Endodermal cell (in vitro differentiated cells): ENCODE measurements around the gene ADCYAP1R1. TPM values are rescaled to one million over a fixed set of nuclear protein-coding genes. Genes with fewer than 3 reads are reported as not detected.
A peak's percentile ranks its signal among the peaks of the same experiment; 100 is the strongest.

Experiments
- DNase-seq: peaks from one replicate; pipeline ENCODE4 v3.0.0-alpha.2; 2017
- H3K27ac ChIP-seq: 2 replicates; pipeline ENCODE4 v1.5.1; 2013; ENCODE audit warnings: mild to moderate bottlenecking, low read depth, low read length, moderate library complexity
- H3K27me3 ChIP-seq: 2 replicates; pipeline ENCODE4 v1.6.1; 2013; ENCODE audit warnings: mild to moderate bottlenecking, low read length, moderate library complexity; ENCODE audit not compliant: insufficient read depth, control insufficient read depth, poor library complexity, severe bottlenecking
- H3K36me3 ChIP-seq: 2 replicates; pipeline ENCODE4 v1.7.0; 2013; ENCODE audit warnings: mild to moderate bottlenecking, low read length, moderate library complexity; ENCODE audit not compliant: control insufficient read depth, insufficient read depth
- H3K4me1 ChIP-seq: one replicate; pipeline ENCODE4 v1.7.0; 2013; ENCODE audit warnings: low read length; ENCODE audit not compliant: control insufficient read depth, insufficient read depth
- H3K4me3 ChIP-seq: 2 replicates; pipeline ENCODE4 v1.5.1; 2013; ENCODE audit warnings: mild to moderate bottlenecking, low read length, moderate library complexity
- H3K9ac ChIP-seq: 2 replicates; pipeline ENCODE4 v1.6.1; 2013; ENCODE audit warnings: mild to moderate bottlenecking, low read length, moderate library complexity; ENCODE audit not compliant: poor library complexity, severe bottlenecking; ENCODE audit errors: extremely low read depth
- H3K9me3 ChIP-seq: 2 replicates; pipeline ENCODE4 v1.6.1; 2013; ENCODE audit warnings: mild to moderate bottlenecking, low read length, moderate library complexity; ENCODE audit not compliant: control insufficient read depth
- H3K27ac Mint-ChIP-seq: 2 replicates; pipeline ENCODE4 v1.8.0; 2020; ENCODE audit warnings: mixed read lengths
- H3K27me3 Mint-ChIP-seq: 2 replicates; pipeline ENCODE4 v1.8.0; 2021; ENCODE audit warnings: mild to moderate bottlenecking, mixed read lengths; ENCODE audit not compliant: insufficient read depth
- H3K36me3 Mint-ChIP-seq: 2 replicates; pipeline ENCODE4 v1.8.0; 2020; ENCODE audit warnings: low read depth, mixed read lengths
- H3K4me1 Mint-ChIP-seq: 2 replicates; pipeline ENCODE4 v1.8.0; 2020; ENCODE audit warnings: mixed read lengths
- H3K4me3 Mint-ChIP-seq: 2 replicates; pipeline ENCODE4 v1.8.0; 2020; ENCODE audit warnings: mild to moderate bottlenecking, moderate library complexity, mixed read lengths
- H3K9me3 Mint-ChIP-seq: 2 replicates; pipeline ENCODE4 v1.8.0; 2020; ENCODE audit warnings: mild to moderate bottlenecking, mixed read lengths
- CTCF ChIP-seq: fragments of 200-600 bp; sonication (generic); conservative IDR thresholded peaks from 2 replicates; pipeline ENCODE4 v1.5.0; 2021; ENCODE audit warnings: antibody characterized with exemption, mild to moderate bottlenecking
- WGBS, 2 experiments: methylation state at CpG; one replicate each; pipeline versions ENCODE4 v1.1.5 to v1.1.7; 2013; ENCODE audit warnings: missing lambda C conversion rate in 2 of 2, mixed read lengths in 1 of 2; ENCODE audit not compliant: insufficient coverage in 1 of 2, insufficient read length in 1 of 2; 5-methylcytosine and 5-hydroxymethylcytosine counted together
- total RNA-seq, 2 donors: library from RNA; stranded (reverse); fragmentation: NEBNext Ultra II Directional in 1 of 2; extraction: Animal tissue kit (Norgen Biotek cat#: 25700) in 1 of 2; gene quantifications; 2 replicates in 1 of 2; 3 replicates in 1 of 2; pipeline ENCODE4 v1.2.1, GENCODE V29; 2021

ADCYAP1R1 gene
- total RNA-seq, 2 donors from 2014 or later, result 1.2 to 2.1 TPM

GRCh38 chr7:31126976-31127375 lies 74.9 kb downstream of the ADCYAP1R1 start:
- Histone ChIP-seq H3K4me3 (no peak overlapping the region), H3K27ac (no peak overlapping the region), H3K9me3 (peaks cover 5% of the 10 kb centered on the region), H3K4me1 (no peaks in the 10 kb centered on the region), H3K27me3 (no peaks in the 10 kb centered on the region), H3K36me3 (no peaks in the 10 kb centered on the region), H3K9ac (no peak overlapping the region)
- Mint-ChIP-seq H3K4me1 (no peaks in the 10 kb centered on the region), H3K27ac (no peak overlapping the region), H3K9me3 (no peaks in the 10 kb centered on the region), H3K4me3 (no peak overlapping the region), H3K27me3 (peaks cover 4% of the 10 kb centered on the region), H3K36me3 (no peaks in the 10 kb centered on the region)
- no peak for DNase-seq
- 80 to 85% methylated on average over 1 of the region's 1 CpG for WGBS, 2 experiments
- TF ChIP-seq CTCF, result peak; percentile 54

- H3K9me3 ChIP-seq, result peaks cover 7% of the 10 kb centered on the region
- H3K27me3 ChIP-seq, result no peaks in the 10 kb centered on the region
- Mint-ChIP-seq H3K36me3 (no peaks in the 10 kb centered on the region), H3K4me3 (no peak overlapping the region), H3K9me3 (no peaks in the 10 kb centered on the region), H3K4me1 (peaks cover 6% of the 10 kb centered on the region), H3K27ac (no peak overlapping the region), H3K27me3 (peaks cover 4% of the 10 kb centered on the region)
- no peak overlapping the region for H3K4me3 ChIP-seq
- H3K9ac ChIP-seq, result no peak overlapping the region
- H3K4me1 ChIP-seq, result no peaks in the 10 kb centered on the region
- peak; percentile 64 for DNase-seq
- 87 to 89% methylated on average over 3 of the region's 3 CpGs for WGBS, 2 experiments
- peak; percentile 60 for TF ChIP-seq CTCF
- no peak overlapping the region for H3K27ac ChIP-seq
- no peaks in the 10 kb centered on the region for H3K36me3 ChIP-seq
These were observed 77.0 kb downstream of the ADCYAP1R1 start for GRCh38 chr7:31129067-31129466.

- Mint-ChIP-seq H3K27ac (no peak overlapping the region), H3K4me3 (no peak overlapping the region), H3K27me3 (no peaks in the 10 kb centered on the region), H3K4me1 (peaks cover 10% of the 10 kb centered on the region), H3K9me3 (no peaks in the 10 kb centered on the region), H3K36me3 (no peaks in the 10 kb centered on the region)
- Histone ChIP-seq H3K4me1 (no peaks in the 10 kb centered on the region), H3K9me3 (peaks cover 7% of the 10 kb centered on the region), H3K9ac (no peak overlapping the region), H3K4me3 (no peak overlapping the region), H3K27me3 (no peaks in the 10 kb centered on the region), H3K36me3 (no peaks in the 10 kb centered on the region), H3K27ac (no peak overlapping the region)
- 75 to 76% methylated on average over 3 of the region's 3 CpGs for WGBS, 2 experiments
- no peak for DNase-seq
- TF ChIP-seq CTCF, result no peak
These were observed 81.4 kb downstream of the ADCYAP1R1 start for GRCh38 chr7:31133497-31133896.
